Mammary epithelial cell (primary cell): ENCODE measurements around the gene GPR75.

Source experiments
- EZH2 ChIP-seq: IDR thresholded peaks from 2 replicates; pipeline ENCODE4 v1.6.1; 2012; ENCODE audit warnings: low read length, inconsistent platforms, borderline replicate concordance
- TF ChIP-seq, protein P1 (sequence below), 2 donors: IDR thresholded peaks in 1 of 2; conservative IDR thresholded peaks in 1 of 2; 2 replicates each; pipeline ENCODE4 v1.5.1; 2011 to 2012; ENCODE audit warnings: inconsistent platforms in 2 of 2, low read length in 2 of 2, mild to moderate bottlenecking in 2 of 2, control low read depth in 1 of 2, low read depth in 1 of 2; ENCODE audit not compliant: insufficient read depth in 1 of 2; ENCODE audit errors: extremely low read depth in 1 of 2

- TF ChIP-seq, protein P1, sequence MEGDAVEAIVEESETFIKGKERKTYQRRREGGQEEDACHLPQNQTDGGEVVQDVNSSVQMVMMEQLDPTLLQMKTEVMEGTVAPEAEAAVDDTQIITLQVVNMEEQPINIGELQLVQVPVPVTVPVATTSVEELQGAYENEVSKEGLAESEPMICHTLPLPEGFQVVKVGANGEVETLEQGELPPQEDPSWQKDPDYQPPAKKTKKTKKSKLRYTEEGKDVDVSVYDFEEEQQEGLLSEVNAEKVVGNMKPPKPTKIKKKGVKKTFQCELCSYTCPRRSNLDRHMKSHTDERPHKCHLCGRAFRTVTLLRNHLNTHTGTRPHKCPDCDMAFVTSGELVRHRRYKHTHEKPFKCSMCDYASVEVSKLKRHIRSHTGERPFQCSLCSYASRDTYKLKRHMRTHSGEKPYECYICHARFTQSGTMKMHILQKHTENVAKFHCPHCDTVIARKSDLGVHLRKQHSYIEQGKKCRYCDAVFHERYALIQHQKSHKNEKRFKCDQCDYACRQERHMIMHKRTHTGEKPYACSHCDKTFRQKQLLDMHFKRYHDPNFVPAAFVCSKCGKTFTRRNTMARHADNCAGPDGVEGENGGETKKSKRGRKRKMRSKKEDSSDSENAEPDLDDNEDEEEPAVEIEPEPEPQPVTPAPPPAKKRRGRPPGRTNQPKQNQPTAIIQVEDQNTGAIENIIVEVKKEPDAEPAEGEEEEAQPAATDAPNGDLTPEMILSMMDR (conservative IDR thresholded peaks at IDR 0.05 in 1 of 2, IDR thresholded peaks at IDR 0.05 in 1 of 2; ENCODE audit: extremely low read depth in 1 of 2, insufficient read depth in 1 of 2, low read depth in 1 of 2, low read length in 2 of 2): no peak
- TF ChIP-seq EZH2: no peak
Measured at GRCh38 chr2:53842891-53843290, 16.9 kb downstream of the GPR75 start.
